ENCODE measurements around the gene RNF103.

The RNF103 gene

DNA sequence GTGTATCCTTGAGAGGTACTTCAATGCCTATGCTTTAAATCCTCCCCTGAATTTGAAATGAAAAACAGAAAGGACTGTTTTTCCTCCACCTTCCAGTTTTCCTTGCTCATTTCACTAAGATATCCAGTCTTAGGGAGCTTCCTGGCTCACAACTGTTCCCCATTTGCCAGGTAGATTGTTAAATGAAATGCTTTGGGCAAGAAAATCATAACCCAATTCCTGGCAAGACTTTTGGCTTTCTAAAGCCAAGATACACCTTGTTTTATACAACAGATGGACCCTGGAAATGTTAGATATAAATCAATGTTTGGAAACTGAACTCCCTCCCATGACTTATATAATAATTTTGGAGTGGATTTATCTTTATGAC, 56.9 kb downstream of the RNF103 start:
- no peak for DNase-seq (ENCODE audit: low read depth in 2 of 2)

GRCh38 chr2:86566158-86566820, 57.4 kb downstream of the RNF103 start:
- no peak for DNase-seq (ENCODE audit: low read depth in 2 of 2)

GRCh38 chr2:86563650-86564061, 60.0 kb downstream of the RNF103 start:
- DNase-seq (ENCODE audit: low read depth in 2 of 2), result no peak

DNA sequence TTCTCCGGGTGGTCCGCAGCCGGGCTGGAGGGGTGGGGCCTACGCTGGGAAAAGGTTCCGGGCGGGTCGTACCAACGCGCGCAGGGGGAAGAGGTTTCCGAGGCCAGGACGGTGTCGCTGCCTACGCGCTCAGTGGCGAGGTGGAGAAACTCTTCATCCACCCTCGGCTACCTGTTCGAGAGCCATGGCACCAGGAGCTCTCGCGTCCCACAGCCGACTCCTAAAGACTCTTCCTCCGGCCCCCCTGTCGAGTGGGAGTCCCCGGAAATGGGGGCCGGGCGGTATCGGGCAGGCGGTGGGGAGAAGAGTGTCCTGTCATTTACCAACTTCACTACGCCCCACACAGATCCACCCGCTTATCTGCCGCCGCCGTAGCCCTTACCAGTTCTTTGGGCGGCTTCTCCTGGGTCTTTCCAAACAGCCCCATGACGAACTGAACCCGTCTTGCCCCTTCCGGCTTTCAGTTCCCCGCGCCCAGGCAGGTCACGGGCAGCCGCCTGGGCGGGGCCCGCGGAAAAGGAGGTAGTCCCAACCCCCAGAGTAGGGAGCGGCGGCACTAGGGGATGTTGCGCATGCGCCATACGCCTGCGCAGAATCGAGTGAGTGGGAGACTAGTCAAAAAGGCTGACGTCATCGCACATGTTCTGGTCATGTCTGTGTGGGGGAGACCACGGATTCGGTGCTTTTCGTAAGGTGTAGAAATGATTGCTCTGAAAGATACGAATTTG, 60.6 kb downstream of the RNF103 start, which contains the start of gene CHMP3:
Gene CHMP3 (minus strand): TSS at position 522 of the 728 bp plus-strand sequence. CDS start 95 bp downstream, at position 427.
- peak; percentile 89 to 95 for DNase-seq (ENCODE audit: low read depth in 2 of 2)

- no peak for DNase-seq (ENCODE audit: low read depth in 2 of 2)
Measured at GRCh38 chr2:86562485-86562921, 61.2 kb downstream of the RNF103 start.

DNA sequence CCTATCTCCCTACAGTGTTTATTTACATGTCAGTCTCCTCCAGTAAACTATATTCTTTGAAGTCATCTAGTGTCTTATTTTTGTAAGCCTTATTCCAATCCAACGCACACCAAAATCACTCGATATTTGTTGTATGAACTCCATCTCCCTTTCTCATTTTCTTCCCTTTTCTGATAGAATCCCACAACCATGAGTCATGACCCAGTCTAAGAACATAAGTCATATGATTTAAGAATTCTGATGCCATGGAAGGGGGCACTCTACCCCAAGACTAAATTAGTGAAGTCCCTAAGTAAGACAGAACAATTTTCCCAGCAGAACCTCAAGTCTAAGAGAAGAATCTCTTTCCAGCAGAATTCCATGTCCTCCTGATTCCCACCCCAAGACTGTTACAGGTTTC, 65.8 kb downstream of the RNF103 start:
- no peak for DNase-seq (ENCODE audit: low read depth in 2 of 2)

DNA sequence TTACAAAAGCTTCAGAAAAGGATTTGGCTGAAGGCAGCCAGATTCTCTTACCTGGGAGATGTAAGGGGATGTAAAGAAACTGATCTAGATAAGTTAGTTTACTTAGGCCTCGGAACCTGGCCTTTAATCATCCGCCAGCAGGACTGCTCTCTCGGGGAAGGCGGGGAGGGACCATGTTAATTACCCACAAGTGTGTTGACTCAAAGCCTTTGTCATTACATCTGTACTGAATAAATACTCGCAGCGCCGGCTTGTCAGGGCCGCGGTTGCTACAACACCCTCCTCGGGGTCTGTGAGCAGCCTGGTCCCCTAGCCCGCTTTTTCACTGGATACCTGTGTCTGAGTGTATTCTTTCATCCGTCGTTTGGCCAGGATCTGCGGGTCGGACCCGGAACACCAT, 67.2 kb downstream of the RNF103 start:
- DNase-seq (ENCODE audit: low read depth in 2 of 2), result no peak
